ENCODE data around the gene ZNF830.
"Not testable (repeated sequence)": the region's sequence is repeated elsewhere in the genome, so short reads cannot be mapped to it uniquely, and the experiment has no call there.

ZNF830 gene

DNA sequence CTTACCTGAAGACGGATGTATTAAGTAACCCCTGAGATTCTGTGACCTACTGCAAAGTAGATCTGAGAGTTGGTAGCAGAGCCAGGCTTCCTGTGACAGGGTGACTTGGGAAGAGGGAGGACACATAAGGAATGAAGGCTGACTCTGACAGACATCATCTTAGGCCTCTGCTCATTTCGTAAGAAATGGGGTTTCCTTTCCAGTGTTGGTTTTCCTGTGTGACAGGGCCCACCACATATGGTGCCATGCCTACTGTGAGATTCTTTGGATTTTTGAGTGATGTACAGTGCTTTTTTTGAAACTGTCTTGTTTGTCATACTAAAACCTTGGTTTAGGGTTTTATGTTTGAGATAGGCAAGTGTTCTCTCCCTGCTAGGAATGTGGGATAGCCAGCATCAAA is 31.7 kb downstream of the ZNF830 start:
- DNase-seq: no peak

GRCh38 chr17:34996422-34997285 is 35.3 kb downstream of the ZNF830 start:
- DNase-seq: no peak

- DNase-seq: no peak
Observed at GRCh38 chr17:34997355-34997862, 36.1 kb downstream of the ZNF830 start.

- peak; percentile 85 for DNase-seq
Observed at GRCh38 chr17:34998205-34998604, 36.9 kb downstream of the ZNF830 start.

GRCh38 chr17:34999456-34999855 is 38.1 kb downstream of the ZNF830 start:
- no peak for DNase-seq

DNA sequence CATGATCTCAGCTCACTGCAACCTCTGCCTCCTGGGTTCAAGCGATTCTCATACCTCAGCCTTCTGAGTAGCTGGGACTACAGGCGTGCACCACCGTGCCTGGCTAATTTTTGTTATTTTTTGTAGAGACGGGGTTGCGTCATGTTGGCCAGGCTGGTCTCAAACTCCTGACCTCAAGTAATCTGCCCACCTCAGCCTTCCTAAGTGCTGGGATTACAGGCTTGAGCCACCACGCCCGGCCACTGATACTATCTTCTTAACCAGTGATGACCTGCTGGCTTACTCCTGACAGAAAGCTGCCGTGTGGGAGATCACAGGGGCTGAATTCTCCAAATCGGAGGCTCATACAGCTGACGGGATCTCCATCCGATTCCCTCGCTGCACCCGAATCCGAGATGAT is 39.6 kb downstream of the ZNF830 start:
- not testable (repeated sequence) for DNase-seq

GRCh38 chr17:35001549-35001948 is 40.2 kb downstream of the ZNF830 start:
- DNase-seq: no peak

GRCh38 chr17:35002876-35003551 is 41.7 kb downstream of the ZNF830 start:
- DNase-seq: no peak

GRCh38 chr17:35003778-35004177 is 42.4 kb downstream of the ZNF830 start:
- no peak for DNase-seq

GRCh38 chr17:35006345-35006744 is 45.0 kb downstream of the ZNF830 start:
- no peak for DNase-seq

DNA sequence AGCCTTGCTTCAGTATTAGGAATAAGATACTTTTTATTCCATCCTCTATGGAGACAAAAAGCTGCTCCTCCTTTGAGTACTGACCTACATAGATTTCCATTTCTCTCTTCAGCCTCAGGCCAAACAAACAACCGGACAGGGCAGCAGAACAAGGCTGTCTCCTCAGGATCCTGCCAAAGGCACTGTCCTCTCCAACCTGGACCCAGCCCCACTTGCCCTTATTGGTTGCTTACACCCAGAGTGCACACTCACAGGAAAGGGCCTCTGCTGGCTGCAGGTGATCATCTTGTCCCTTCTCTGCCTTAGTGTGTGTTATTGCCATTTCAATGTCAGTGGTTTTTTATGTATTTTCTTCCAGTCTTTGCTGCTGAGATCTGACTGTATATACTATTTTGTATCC is 45.6 kb downstream of the ZNF830 start:
- DNase-seq: no peak

DNA sequence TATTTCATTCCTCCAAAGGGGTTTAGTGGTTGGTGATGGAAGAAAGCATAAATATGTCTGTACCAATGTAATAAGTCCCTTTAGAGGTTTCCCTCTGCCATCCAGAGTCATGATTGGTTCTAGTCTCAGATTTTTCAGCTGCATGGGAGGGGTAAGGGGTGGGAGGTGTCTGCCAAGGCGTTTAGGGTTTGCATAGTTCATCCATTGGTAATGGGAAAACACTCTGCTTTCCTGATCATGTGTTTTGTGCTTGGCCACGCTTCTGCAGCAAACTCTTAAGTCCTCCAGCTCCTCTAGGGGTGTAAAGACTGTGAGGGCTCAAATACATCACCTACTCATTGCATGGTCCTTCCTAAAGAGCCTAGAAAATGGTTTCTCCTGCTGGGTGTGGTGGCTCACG is 48.8 kb downstream of the ZNF830 start:
- no peak for DNase-seq

GRCh38 chr17:35011671-35012216 is 50.4 kb downstream of the ZNF830 start:
- no peak for DNase-seq

All from activated CD4-positive, alpha-beta T cell treated with anti-CD3 and anti-CD28 coated beads for 48 hours (primary cell).